K562 (cell line): ENCODE data around the gene SH3BGR. TPM values are rescaled to one million over a fixed set of nuclear protein-coding genes. Genes with fewer than 3 reads are reported as not detected.
A peak's percentile ranks its signal among the peaks of the same experiment; 100 is the strongest.

Experiments
- ATF1 ChIP-seq, 2 experiments: fragments of 450-650 bp in 1 of 2; IDR thresholded peaks; 2 replicates each; pipeline ENCODE4 v1.6.1; 2016; ENCODE audit warnings: missing compliant biosample characterization in 1 of 2, missing genetic modification characterization in 1 of 2
- ATF3 ChIP-seq, 2 experiments: fragments of 450-650 bp in 1 of 2; sonication (generic) in 1 of 2; formaldehyde crosslinking in 1 of 2; IDR thresholded peaks in 1 of 2; conservative IDR thresholded peaks in 1 of 2; 2 replicates each; pipeline versions ENCODE4 v1.6.1 to v1.8.1; 2016 to 2023; ENCODE audit warnings: mild to moderate bottlenecking in 2 of 2, moderate library complexity in 2 of 2, inconsistent platforms in 1 of 2, missing genetic modification reagents in 1 of 2
- BCLAF1 ChIP-seq, 2 experiments: fragments of 450-650 bp in 1 of 2; IDR thresholded peaks; 2 replicates each; pipeline ENCODE4 v1.6.1; 2011 to 2017; ENCODE audit warnings: low read depth in 2 of 2, antibody characterized with exemption in 1 of 2, borderline replicate concordance in 1 of 2, low read length in 1 of 2, mild to moderate bottlenecking in 1 of 2, mixed read lengths in 1 of 2; ENCODE audit not compliant: control insufficient read depth in 1 of 2
- KDM5B ChIP-seq: fragments of 200-600 bp; sonication (generic); IDR thresholded peaks from 2 replicates; pipeline ENCODE4 v1.6.1; 2012; ENCODE audit warnings: low read depth, mild to moderate bottlenecking, moderate library complexity, low read length, control low read depth, inconsistent platforms; ENCODE audit not compliant: insufficient replicate concordance
- RFX7 ChIP-seq: fragments of 250-450 bp; sonication (Bioruptor Pico); IDR thresholded peaks from 2 replicates; pipeline ENCODE4 v1.5.1; 2021; ENCODE audit warnings: mild to moderate bottlenecking
- SAFB2 ChIP-seq: fragments of 200-400 bp; formaldehyde crosslinking; IDR thresholded peaks from 2 replicates; pipeline ENCODE4 v1.6.1; 2018; ENCODE audit warnings: borderline replicate concordance, low read length, low read depth, moderate library complexity; ENCODE audit not compliant: severe bottlenecking
- SNRNP70 ChIP-seq: fragments of 200-400 bp; formaldehyde crosslinking; optimal IDR thresholded peaks from 2 replicates; pipeline ENCODE3; 2017; ENCODE audit warnings: low read depth, low read length
- SRSF3 ChIP-seq: fragments of 200-400 bp; formaldehyde crosslinking; IDR thresholded peaks from 2 replicates; pipeline ENCODE4 v1.6.1; 2016; ENCODE audit warnings: mild to moderate bottlenecking, low read length, moderate library complexity; ENCODE audit not compliant: insufficient read depth
- STAG1 ChIP-seq: sonication (generic); formaldehyde crosslinking; IDR thresholded peaks from 2 replicates; pipeline ENCODE4 v1.5.0; 2020; ENCODE audit warnings: missing genetic modification reagents, borderline replicate concordance
- STAT6 ChIP-seq: sonication (generic); formaldehyde crosslinking; IDR thresholded peaks from 2 replicates; pipeline ENCODE4 v1.8.1; 2023; ENCODE audit warnings: mild to moderate bottlenecking, missing genetic modification reagents
- THRAP3 ChIP-seq: fragments of 450-650 bp; IDR thresholded peaks from 2 replicates; pipeline ENCODE4 v1.6.1; 2016; ENCODE audit warnings: mild to moderate bottlenecking, inconsistent platforms, borderline replicate concordance
- ZNF398 ChIP-seq: fragments of 250-450 bp; sonication (Bioruptor Pico); IDR thresholded peaks from 2 replicates; pipeline ENCODE4 v1.8.0; 2021; ENCODE audit warnings: moderate library complexity, mild to moderate bottlenecking, inconsistent platforms
- ZNF449 ChIP-seq: fragments of 250-450 bp; sonication (Bioruptor Pico); IDR thresholded peaks from 2 replicates; pipeline ENCODE4 v1.8.0; 2022; ENCODE audit warnings: moderate library complexity, mild to moderate bottlenecking, inconsistent platforms
- ZNF561 ChIP-seq: fragments of 450-650 bp; formaldehyde crosslinking; conservative IDR thresholded peaks from 2 replicates; pipeline ENCODE4 v1.4.0; 2020; ENCODE audit warnings: mild to moderate bottlenecking, moderate library complexity
- polyA plus RNA-seq, 8 experiments: library from polyadenylated mRNA; depleted of rRNA in 4 of 8; stranded (reverse) in 5 of 8; unstranded in 3 of 8; fragments of >200 nt; fragmentation: Nextera tagmentation in 2 of 8; fragmentation: Illumina TruSeq in 1 of 8; extraction: Ambion mirVana in 2 of 8; extraction: Trizol in 1 of 8; gene quantifications; 2 replicates each; pipeline versions ENCODE4 v1.2.1 to v1.2.3, GENCODE V29; 2011 to 2014; ENCODE audit warnings: inconsistent platforms in 1 of 8, missing spikeins in 1 of 8
- total RNA-seq, 7 experiments: library from RNA; depleted of rRNA in 6 of 7; stranded (reverse); fragments of >200 nt in 6 of 7; fragmentation: Illumina TruSeq in 2 of 7; extraction: Trizol in 2 of 7; gene quantifications; 2 replicates each; pipeline versions ENCODE4 v1.2.1 to v1.2.3, GENCODE V29; 2011 to 2021; ENCODE audit warnings: low replicate concordance in 1 of 7

Gene SH3BGR
- total and polyA plus RNA-seq, 9 of the 15 experiments (the other 6 are each of a cell fraction or from before 2014, with no cell fraction given) = 6.6 to 42.9 (median 25.6) TPM

- TF ChIP-seq SAFB2 = no peak
- TF ChIP-seq RFX7 = no peak
- TF ChIP-seq SNRNP70 = no peak
- TF ChIP-seq ZNF398 = no peak
- no peak for TF ChIP-seq SRSF3
- no peak for TF ChIP-seq KDM5B
- TF ChIP-seq STAT6 (CRISPR knock-in tag) = no peak
- peak; percentile 42; the same call in 1 of the 2 replicates for TF ChIP-seq ATF3 (IDR thresholded peaks at IDR 0.05)
- no peak for TF ChIP-seq ATF3 (CRISPR knock-in tag; conservative IDR thresholded peaks at IDR 0.05)
- no peak for TF ChIP-seq STAG1 (CRISPR knock-in tag)
- no peak for TF ChIP-seq ZNF449 (CRISPR knock-in tag)
- TF ChIP-seq ZNF561 = no peak
- TF ChIP-seq ATF1 (CRISPR knock-in tag; IDR thresholded peaks at IDR 0.05) = no peak
- TF ChIP-seq ATF1 (tag; IDR thresholded peaks at IDR 0.05) = 0 out of 2 replicates have a peak, but pooled peaks have one; percentile 24
- TF ChIP-seq BCLAF1 (IDR thresholded peaks at IDR 0.05; ENCODE audit: borderline replicate concordance in 1 of 2, control insufficient read depth in 1 of 2, low read depth in 2 of 2, low read length in 1 of 2) = no peak
- TF ChIP-seq THRAP3 = no peak
Measured at GRCh38 chr21:39422527-39423241, 29.1 kb upstream of the SH3BGR start (continued).
